ENCODE results near the gene CACNA1C. TPM values are rescaled to one million over a fixed set of nuclear protein-coding genes. Genes with fewer than 3 reads are reported as not detected.

Gene CACNA1C
- total RNA-seq, 1 donor from 2014 or later: 1.3 TPM

DNA sequence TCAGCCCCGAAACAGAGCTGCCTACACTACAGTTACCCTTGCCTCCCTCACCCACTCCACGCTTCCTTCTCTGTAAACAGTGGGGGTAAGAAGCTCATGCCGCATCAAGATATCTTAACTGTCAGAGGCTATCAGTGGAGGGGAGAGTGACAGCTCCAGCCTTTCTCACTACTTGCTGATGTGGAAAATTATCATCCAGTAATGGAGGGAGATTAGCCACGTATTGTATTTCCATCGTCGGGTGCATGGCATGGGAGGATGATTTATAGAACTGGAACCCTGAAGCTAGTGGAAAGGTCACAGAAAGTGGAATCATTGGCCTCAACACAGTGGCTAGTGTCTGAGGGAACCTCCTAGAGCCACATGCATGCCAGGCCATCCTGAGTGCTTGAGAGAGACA lies 471.1 kb downstream of the CACNA1C start:
- no peak for DNase-seq (ENCODE audit: low read depth)
- no peaks in the 10 kb centered on the region for H3K36me3 ChIP-seq (ENCODE audit: control insufficient read depth, insufficient read depth, low read length)
- TF ChIP-seq, protein P1, sequence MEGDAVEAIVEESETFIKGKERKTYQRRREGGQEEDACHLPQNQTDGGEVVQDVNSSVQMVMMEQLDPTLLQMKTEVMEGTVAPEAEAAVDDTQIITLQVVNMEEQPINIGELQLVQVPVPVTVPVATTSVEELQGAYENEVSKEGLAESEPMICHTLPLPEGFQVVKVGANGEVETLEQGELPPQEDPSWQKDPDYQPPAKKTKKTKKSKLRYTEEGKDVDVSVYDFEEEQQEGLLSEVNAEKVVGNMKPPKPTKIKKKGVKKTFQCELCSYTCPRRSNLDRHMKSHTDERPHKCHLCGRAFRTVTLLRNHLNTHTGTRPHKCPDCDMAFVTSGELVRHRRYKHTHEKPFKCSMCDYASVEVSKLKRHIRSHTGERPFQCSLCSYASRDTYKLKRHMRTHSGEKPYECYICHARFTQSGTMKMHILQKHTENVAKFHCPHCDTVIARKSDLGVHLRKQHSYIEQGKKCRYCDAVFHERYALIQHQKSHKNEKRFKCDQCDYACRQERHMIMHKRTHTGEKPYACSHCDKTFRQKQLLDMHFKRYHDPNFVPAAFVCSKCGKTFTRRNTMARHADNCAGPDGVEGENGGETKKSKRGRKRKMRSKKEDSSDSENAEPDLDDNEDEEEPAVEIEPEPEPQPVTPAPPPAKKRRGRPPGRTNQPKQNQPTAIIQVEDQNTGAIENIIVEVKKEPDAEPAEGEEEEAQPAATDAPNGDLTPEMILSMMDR (IDR thresholded peaks at IDR 0.05; ENCODE audit: insufficient read depth, low read length, poor library complexity, severe bottlenecking): no peak
- no peak overlapping the region for H3K4me3 ChIP-seq (ENCODE audit: low read depth, low read length)
- peaks cover 2% of the 10 kb centered on the region for H3K27me3 ChIP-seq (ENCODE audit: control insufficient read depth, insufficient read depth, low read length)

DNA sequence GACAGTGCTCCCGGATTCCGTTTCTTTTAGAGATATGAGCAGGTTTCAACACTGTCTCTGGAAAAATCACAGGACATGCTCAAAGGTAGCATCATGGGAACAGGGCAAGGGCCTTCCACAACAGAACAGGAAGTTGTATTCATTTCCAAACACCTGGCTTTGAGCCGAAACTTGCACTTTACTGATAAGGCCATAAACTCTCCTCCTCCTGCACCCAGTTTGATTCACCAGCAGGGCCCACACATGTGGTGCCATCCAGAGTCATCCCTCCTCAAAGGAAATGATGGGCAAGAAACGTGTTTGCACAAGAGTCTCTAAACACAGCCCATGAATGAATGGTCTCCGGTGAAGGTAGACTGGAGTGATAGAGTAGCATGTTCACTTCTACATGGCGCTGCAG lies 473.6 kb downstream of the CACNA1C start:
- no peak for DNase-seq (ENCODE audit: low read depth)
- H3K4me3 ChIP-seq (ENCODE audit: low read depth, low read length): no peak overlapping the region
- TF ChIP-seq, protein P1 (IDR thresholded peaks at IDR 0.05; ENCODE audit: insufficient read depth, low read length, poor library complexity, severe bottlenecking): no peak
- H3K27me3 ChIP-seq (ENCODE audit: control insufficient read depth, insufficient read depth, low read length): peaks cover 2% of the 10 kb centered on the region
- no peaks in the 10 kb centered on the region for H3K36me3 ChIP-seq (ENCODE audit: control insufficient read depth, insufficient read depth, low read length)

DNA sequence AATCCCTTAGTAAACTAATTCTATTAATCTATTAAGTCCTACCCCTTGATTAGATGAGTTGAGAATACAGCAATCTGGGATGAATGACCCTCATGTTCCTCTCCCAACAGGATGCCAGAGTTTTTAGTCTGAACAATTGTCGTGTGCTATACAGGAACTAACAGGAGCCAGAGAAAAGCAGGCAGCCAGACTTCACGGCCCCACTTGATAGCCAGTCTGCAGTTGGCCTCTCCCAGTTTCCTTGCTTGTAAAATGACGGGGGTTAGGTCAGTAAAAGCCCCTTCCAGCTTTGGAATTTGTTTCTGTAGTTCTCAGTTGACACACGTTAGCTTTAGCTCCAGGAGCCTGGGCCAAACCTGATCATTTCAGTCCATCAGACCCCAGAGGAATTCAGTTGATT lies 475.2 kb downstream of the CACNA1C start:
- no peak for DNase-seq (ENCODE audit: low read depth)
- Histone ChIP-seq H3K4me3 (ENCODE audit: low read depth, low read length) (no peak overlapping the region), H3K27me3 (ENCODE audit: control insufficient read depth, insufficient read depth, low read length) (peaks cover 2% of the 10 kb centered on the region), H3K36me3 (ENCODE audit: control insufficient read depth, insufficient read depth, low read length) (no peaks in the 10 kb centered on the region)
- TF ChIP-seq, protein P1 (IDR thresholded peaks at IDR 0.05; ENCODE audit: insufficient read depth, low read length, poor library complexity, severe bottlenecking): no peak

DNA sequence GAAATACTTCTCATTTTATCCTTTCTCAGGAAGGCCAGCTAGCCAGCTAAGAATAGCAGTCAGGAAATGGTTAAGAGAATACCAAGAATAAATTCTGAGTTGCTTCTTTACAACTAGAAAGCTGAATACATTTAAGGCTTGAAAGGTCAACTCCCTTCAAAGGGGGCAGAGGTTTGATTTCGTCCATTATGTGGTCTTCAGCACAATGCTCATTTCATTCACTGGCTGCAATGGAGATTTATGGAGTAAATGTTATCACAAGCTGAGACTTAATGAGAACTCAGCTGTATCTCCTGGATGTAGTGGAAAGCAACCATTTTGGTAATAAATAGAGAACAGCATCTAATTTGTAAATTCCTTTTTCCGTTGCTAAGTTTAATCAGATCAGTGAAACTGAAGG lies 477.0 kb downstream of the CACNA1C start:
- Histone ChIP-seq H3K27me3 (ENCODE audit: control insufficient read depth, insufficient read depth, low read length) (no peaks in the 10 kb centered on the region), H3K4me3 (ENCODE audit: low read depth, low read length) (no peak overlapping the region), H3K36me3 (ENCODE audit: control insufficient read depth, insufficient read depth, low read length) (no peaks in the 10 kb centered on the region)
- no peak for DNase-seq (ENCODE audit: low read depth)
- TF ChIP-seq, protein P1 (IDR thresholded peaks at IDR 0.05; ENCODE audit: insufficient read depth, low read length, poor library complexity, severe bottlenecking): no peak

DNA sequence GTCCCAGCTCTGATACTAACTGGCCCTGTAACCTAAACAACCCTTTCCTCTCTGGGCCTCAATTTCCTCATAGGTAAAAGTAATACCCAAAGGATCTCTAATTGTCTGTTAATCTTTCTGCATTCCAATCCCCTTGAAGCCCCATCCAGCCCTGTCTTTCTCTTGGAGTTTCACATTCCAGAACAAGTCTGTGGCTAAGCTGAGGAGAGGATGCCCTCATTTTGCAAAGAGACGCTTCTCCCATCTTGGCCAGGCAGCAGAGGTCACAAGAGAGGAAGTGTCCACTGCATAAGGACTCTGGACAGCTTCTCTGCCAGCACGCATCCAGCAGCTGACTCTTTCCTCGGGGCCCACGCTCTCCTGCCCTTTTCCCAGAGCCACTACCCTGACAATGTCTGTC lies 478.6 kb downstream of the CACNA1C start:
- H3K4me3 ChIP-seq (ENCODE audit: low read depth, low read length): no peak overlapping the region
- TF ChIP-seq, protein P1 (IDR thresholded peaks at IDR 0.05; ENCODE audit: insufficient read depth, low read length, poor library complexity, severe bottlenecking): no peak
- DNase-seq (ENCODE audit: low read depth): no peak
- H3K36me3 ChIP-seq (ENCODE audit: control insufficient read depth, insufficient read depth, low read length): no peaks in the 10 kb centered on the region
- H3K27me3 ChIP-seq (ENCODE audit: control insufficient read depth, insufficient read depth, low read length): no peaks in the 10 kb centered on the region

DNA sequence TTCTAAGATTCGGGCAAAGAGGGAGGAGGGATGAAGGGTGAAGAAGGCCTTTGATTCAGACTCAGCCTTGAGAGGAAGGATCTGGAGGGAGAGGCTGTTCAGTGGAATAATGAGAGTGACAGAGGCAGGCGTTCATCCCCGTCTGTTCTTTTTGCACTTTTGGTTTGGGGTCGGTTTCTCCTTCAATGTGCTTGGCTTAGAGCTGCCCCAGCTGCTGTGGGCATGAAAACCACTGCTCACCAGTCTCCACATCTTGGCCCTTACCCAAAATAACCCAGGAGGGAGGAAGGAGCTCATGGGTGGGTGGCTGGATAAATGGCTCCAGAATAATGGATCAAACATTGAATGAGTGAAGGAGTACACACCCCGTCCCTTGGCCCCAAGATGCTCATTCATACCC lies 480.2 kb downstream of the CACNA1C start:
- H3K27me3 ChIP-seq (ENCODE audit: control insufficient read depth, insufficient read depth, low read length): no peaks in the 10 kb centered on the region
- no peaks in the 10 kb centered on the region for H3K36me3 ChIP-seq (ENCODE audit: control insufficient read depth, insufficient read depth, low read length)
- no peak for DNase-seq (ENCODE audit: low read depth)
- TF ChIP-seq, protein P1 (IDR thresholded peaks at IDR 0.05; ENCODE audit: insufficient read depth, low read length, poor library complexity, severe bottlenecking): no peak
- H3K4me3 ChIP-seq (ENCODE audit: low read depth, low read length): no peak overlapping the region

All from kidney epithelial cell (primary cell).